Measurements from ENCODE around the gene LSM12.

DNA sequence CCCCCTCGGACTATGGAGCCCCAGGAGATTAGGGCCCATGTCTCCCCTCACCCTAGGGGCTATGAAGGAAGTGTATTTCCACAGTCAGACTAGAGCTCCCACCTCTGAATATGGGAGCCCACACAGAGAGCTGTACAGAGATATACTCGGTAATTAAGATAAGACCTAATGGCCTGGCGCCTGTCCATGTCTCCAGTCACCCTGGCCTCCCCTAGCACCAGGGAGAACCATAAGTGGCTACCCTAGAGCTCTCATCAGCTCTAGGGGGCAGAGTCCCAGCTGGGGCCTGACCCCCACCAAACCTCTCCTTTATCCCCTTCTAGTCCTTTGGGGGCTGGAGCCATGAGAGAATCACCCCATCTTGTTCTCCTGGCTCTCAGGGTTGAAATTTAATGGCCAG lies 54.1 kb downstream of the LSM12 start:
- TF ChIP-seq SIN3A (conservative IDR thresholded peaks at IDR 0.05 in 1 of 2, IDR thresholded peaks at IDR 0.05 in 1 of 2; ENCODE audit: low read depth in 1 of 2, low read length in 2 of 2): no peak
- TF ChIP-seq, protein P1, sequence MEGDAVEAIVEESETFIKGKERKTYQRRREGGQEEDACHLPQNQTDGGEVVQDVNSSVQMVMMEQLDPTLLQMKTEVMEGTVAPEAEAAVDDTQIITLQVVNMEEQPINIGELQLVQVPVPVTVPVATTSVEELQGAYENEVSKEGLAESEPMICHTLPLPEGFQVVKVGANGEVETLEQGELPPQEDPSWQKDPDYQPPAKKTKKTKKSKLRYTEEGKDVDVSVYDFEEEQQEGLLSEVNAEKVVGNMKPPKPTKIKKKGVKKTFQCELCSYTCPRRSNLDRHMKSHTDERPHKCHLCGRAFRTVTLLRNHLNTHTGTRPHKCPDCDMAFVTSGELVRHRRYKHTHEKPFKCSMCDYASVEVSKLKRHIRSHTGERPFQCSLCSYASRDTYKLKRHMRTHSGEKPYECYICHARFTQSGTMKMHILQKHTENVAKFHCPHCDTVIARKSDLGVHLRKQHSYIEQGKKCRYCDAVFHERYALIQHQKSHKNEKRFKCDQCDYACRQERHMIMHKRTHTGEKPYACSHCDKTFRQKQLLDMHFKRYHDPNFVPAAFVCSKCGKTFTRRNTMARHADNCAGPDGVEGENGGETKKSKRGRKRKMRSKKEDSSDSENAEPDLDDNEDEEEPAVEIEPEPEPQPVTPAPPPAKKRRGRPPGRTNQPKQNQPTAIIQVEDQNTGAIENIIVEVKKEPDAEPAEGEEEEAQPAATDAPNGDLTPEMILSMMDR (IDR thresholded peaks at IDR 0.05; ENCODE audit: control extremely low read depth in 1 of 3, insufficient read depth in 1 of 3, low read depth in 1 of 3, low read length in 3 of 3): no peak
- TF ChIP-seq ZNF274 (IDR thresholded peaks at IDR 0.05; ENCODE audit: borderline replicate concordance, extremely low read depth, low read length): no peak
- TF ChIP-seq POLR2AphosphoS5 (IDR thresholded peaks at IDR 0.05; ENCODE audit: low read depth, low read length): no peak
- TF ChIP-seq SP1 (IDR thresholded peaks at IDR 0.05; ENCODE audit: low read depth, low read length): no peak
- no peak for TF ChIP-seq EP300 (IDR thresholded peaks at IDR 0.05; ENCODE audit: borderline replicate concordance in 1 of 2, low read depth in 2 of 2, low read length in 2 of 2)
- no peak for TF ChIP-seq EZH2 (IDR thresholded peaks at IDR 0.05; ENCODE audit: low read depth, low read length, severe bottlenecking)
- TF ChIP-seq TBP (IDR thresholded peaks at IDR 0.05; ENCODE audit: low read depth, low read length): no peak
- TF ChIP-seq POLR2A (IDR thresholded peaks at IDR 0.05; ENCODE audit: control extremely low read depth in 1 of 2, low read depth in 2 of 2, low read length in 2 of 2): no peak
- TF ChIP-seq BCL11A (IDR thresholded peaks at IDR 0.05; ENCODE audit: low read depth in 2 of 2, low read length in 2 of 2): no peak
- TF ChIP-seq, protein P2, sequence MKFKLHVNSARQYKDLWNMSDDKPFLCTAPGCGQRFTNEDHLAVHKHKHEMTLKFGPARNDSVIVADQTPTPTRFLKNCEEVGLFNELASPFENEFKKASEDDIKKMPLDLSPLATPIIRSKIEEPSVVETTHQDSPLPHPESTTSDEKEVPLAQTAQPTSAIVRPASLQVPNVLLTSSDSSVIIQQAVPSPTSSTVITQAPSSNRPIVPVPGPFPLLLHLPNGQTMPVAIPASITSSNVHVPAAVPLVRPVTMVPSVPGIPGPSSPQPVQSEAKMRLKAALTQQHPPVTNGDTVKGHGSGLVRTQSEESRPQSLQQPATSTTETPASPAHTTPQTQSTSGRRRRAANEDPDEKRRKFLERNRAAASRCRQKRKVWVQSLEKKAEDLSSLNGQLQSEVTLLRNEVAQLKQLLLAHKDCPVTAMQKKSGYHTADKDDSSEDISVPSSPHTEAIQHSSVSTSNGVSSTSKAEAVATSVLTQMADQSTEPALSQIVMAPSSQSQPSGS (IDR thresholded peaks at IDR 0.05; ENCODE audit: low read length): no peak
- TF ChIP-seq, protein P3, sequence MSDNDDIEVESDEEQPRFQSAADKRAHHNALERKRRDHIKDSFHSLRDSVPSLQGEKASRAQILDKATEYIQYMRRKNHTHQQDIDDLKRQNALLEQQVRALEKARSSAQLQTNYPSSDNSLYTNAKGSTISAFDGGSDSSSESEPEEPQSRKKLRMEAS (IDR thresholded peaks at IDR 0.05): no peak
- TF ChIP-seq EGR1 (IDR thresholded peaks at IDR 0.05; ENCODE audit: borderline replicate concordance, low read depth, low read length): no peak

Data from H1 (cell line).